ENCODE measurements around the gene CILP.

DNA sequence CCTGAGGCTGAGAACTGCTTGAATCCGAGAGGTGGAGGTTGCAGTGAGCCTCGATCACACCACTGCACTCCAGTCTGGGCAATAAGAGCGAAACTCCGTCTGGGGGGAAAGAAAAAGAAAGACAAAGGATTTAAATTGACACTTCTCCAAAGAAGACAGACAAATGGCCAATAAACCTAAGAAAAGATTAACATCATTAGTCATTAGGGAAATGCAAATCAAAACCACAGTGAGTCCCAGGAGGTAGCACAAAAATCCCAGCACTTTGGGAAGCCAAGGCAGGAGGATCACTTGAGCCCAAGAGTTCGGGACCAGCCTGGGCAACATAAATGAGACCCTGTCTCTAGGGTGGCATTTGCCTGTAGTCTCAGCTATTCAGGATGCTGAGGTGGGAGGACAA lies 38.7 kb downstream of the CILP start:
- TF ChIP-seq CTCF (IDR thresholded peaks at IDR 0.05) (no peak), POLR2A (IDR thresholded peaks at IDR 0.05) (no peak)

All from Peyer's patch (tissue), 4 donors.